Measurements from ENCODE around the gene ARHGAP10. TPM values are rescaled to one million over a fixed set of nuclear protein-coding genes. Genes with fewer than 3 reads are reported as not detected.

The ARHGAP10 gene
- polyA plus RNA-seq, 10 donors, result 27.5 to 35.9 (median 32.4) TPM

Other genes starting within 250 kb of the ARHGAP10 start
- gene TMEM184C, start 114.7 kb upstream of the ARHGAP10 start, polyA plus RNA-seq (ENCODE audit: insufficient read length in 10 of 10), result 10 to 100 TPM; 15.9 to 25.7 (median 21.6) TPM
- gene PRMT9, start 47.9 kb upstream of the ARHGAP10 start, polyA plus RNA-seq (ENCODE audit: insufficient read length in 10 of 10), result 10 to 100 TPM in 7 of 10 donors, 1 to 10 TPM in 3; 8.9 to 13.2 (median 10.8) TPM

Measured in muscle of back (tissue), 10 donors.